T-helper 2 cell treated with Interferon-gamma antibody and Interleukin-4, amounts not matched to agents 5 μg/mL and 100 μg/mL, for 36 hours (primary cell): ENCODE data around the gene PRTG.
"Not testable (repeated sequence)": the region's sequence is repeated elsewhere in the genome, so short reads cannot be mapped to it uniquely, and the experiment has no call there.

Experiments
- DNase-seq: peaks from one replicate; pipeline ENCODE4 v3.0.0; 2021; ENCODE audit warnings: low spot score
- H3K27ac Mint-ChIP-seq: one replicate; pipeline ENCODE4 v1.8.0; 2021; ENCODE audit warnings: mild to moderate bottlenecking, mixed read lengths
- H3K27me3 Mint-ChIP-seq: one replicate; pipeline ENCODE4 v1.8.0; 2021; ENCODE audit warnings: low read depth, mixed read lengths
- H3K36me3 Mint-ChIP-seq: one replicate; pipeline ENCODE4 v1.8.0; 2021; ENCODE audit warnings: low read depth, mixed read lengths
- H3K4me1 Mint-ChIP-seq: one replicate; pipeline ENCODE4 v1.8.0; 2021; ENCODE audit warnings: low read depth, mixed read lengths
- H3K4me3 Mint-ChIP-seq: one replicate; pipeline ENCODE4 v1.8.0; 2022; ENCODE audit warnings: mild to moderate bottlenecking, moderate library complexity, mixed read lengths
- H3K9me3 Mint-ChIP-seq: one replicate; pipeline ENCODE4 v1.8.0; 2021; ENCODE audit warnings: mixed read lengths

PRTG gene, protein sequence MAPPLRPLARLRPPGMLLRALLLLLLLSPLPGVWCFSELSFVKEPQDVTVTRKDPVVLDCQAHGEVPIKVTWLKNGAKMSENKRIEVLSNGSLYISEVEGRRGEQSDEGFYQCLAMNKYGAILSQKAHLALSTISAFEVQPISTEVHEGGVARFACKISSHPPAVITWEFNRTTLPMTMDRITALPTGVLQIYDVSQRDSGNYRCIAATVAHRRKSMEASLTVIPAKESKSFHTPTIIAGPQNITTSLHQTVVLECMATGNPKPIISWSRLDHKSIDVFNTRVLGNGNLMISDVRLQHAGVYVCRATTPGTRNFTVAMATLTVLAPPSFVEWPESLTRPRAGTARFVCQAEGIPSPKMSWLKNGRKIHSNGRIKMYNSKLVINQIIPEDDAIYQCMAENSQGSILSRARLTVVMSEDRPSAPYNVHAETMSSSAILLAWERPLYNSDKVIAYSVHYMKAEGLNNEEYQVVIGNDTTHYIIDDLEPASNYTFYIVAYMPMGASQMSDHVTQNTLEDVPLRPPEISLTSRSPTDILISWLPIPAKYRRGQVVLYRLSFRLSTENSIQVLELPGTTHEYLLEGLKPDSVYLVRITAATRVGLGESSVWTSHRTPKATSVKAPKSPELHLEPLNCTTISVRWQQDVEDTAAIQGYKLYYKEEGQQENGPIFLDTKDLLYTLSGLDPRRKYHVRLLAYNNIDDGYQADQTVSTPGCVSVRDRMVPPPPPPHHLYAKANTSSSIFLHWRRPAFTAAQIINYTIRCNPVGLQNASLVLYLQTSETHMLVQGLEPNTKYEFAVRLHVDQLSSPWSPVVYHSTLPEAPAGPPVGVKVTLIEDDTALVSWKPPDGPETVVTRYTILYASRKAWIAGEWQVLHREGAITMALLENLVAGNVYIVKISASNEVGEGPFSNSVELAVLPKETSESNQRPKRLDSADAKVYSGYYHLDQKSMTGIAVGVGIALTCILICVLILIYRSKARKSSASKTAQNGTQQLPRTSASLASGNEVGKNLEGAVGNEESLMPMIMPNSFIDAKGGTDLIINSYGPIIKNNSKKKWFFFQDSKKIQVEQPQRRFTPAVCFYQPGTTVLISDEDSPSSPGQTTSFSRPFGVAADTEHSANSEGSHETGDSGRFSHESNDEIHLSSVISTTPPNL

DNA sequence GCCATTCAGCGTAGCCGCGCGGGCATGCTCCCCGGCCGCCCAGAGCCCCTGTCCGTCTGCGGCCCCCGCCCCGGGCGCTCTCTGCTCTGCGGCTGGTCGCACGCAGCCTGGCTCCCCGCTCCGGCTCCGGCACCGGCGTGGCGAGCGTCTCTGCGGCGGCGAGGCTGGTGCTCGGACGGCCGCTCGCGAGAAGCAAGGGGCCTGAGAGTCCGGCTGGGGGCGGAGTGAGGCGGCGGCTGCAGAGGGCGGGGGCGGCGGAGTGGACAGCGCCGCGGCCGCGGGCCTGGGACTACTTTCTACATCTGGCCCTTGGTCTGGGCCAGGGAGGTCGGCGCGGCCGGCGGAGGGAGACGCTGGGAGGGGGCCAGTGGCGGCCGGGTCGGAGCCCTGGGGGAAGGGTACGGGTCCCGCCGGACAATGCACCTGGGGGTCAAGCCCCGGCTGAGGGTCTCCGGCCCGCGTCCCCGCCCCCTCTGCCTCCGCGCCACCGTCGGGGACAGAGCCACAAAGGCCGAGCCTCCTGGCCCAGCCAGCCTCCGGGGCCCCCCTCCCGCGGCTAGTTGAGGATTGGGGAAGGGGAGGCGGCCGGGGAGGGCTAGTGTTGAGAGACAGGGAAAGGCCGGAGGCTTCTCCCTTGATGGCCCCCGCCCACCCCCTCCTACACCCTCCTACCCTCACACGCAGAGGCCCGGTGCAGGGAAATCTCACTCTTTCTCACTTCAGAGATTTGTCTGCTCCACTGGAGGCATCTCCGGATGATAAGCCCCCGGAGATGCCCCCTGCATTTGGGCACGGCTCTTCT is at the start of gene PRTG:
PRTG (minus strand) TSS at position 226 of the 802 bp plus-strand sequence; CDS start at position 5, 221 bp downstream.
- Mint-ChIP-seq H3K4me3 (peak within 1 kb of the TSS; percentile 71), H3K36me3 (no peaks in the 10 kb centered on the region), H3K9me3 (no peaks in the 10 kb centered on the region), H3K4me1 (no peaks in the 10 kb centered on the region), H3K27me3 (peaks cover 37% of the 10 kb centered on the region), H3K27ac (no peak within 1 kb of the TSS)
- no peak for DNase-seq

DNA sequence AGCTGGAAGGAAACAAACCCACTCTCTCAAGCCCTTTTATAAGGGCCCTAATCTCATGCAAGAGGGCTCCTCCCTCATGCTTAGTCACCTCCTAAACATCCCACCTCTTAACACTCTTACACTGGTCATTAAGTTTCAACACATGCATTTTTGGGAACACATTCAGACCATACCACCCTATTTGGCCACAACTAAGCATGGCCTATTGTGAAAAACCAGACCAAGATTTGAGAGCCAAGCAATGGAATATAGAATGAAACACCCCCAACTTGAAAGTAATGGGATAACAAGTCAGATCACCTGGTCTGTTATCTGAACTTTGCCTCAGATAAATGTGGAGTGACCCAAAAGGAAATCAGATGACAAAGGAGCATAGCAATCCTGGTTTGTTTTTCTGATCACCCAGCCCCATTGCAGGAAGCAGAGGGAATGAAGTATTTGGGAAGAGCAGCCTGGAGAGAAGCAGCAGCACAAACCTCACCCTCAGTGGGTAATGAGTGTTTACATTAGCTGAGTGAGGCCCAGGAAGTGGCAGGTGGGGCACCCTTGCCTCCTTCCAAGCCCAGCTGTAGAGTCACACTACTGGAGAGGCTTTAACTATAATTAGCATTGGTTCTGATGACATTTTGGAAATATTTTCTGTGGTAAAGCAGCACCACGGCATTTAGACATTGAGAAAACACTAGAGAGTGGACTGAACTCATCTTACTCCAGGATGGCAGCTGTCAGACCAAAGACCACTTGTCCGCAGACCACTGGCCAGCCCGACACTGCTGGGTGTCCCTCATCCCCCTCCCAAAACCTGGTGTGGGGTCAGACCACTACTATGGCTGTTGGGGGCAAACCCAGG is 48.8 kb upstream of the PRTG start:
- no peaks in the 10 kb centered on the region for H3K36me3 Mint-ChIP-seq
- no peaks in the 10 kb centered on the region for H3K27me3 Mint-ChIP-seq
- H3K27ac Mint-ChIP-seq = no peak overlapping the region
- peaks cover 2% of the 10 kb centered on the region for H3K4me1 Mint-ChIP-seq
- no peak overlapping the region for H3K4me3 Mint-ChIP-seq
- H3K9me3 Mint-ChIP-seq = peaks cover 14% of the 10 kb centered on the region
- DNase-seq = no peak

DNA sequence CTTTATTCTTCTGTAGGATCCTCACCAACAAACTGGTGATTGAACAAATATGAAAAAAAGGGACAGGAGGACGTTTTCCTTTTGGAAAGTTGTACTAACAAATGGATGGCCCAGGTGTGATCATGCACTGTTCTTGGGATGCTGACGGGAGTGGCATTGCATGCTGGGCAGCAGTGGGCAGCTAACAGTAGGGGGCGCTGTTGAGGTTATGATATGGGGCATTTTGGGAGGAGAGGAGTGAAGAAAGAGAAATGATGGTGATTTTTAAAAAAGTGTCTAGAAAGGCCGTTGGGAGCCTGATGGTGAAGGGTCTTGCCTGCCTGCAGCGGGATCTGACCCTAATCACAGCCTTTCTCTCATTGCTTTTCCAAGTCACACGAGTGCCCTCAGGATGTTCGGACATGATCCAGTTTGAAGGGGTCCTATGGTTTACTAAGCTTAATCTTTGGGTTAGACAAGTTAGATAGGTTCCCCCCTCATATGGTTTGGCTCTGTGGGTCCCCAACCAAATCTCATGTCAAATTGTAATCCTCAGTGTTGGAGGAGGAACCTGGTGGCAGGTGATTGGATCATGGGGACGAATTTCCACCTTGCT is 46.2 kb upstream of the PRTG start:
- H3K4me3 Mint-ChIP-seq = no peak overlapping the region
- no peaks in the 10 kb centered on the region for H3K36me3 Mint-ChIP-seq
- H3K9me3 Mint-ChIP-seq = peaks cover 10% of the 10 kb centered on the region
- peaks cover 2% of the 10 kb centered on the region for H3K4me1 Mint-ChIP-seq
- no peak overlapping the region for H3K27ac Mint-ChIP-seq
- no peaks in the 10 kb centered on the region for H3K27me3 Mint-ChIP-seq
- peak; percentile 24 for DNase-seq

DNA sequence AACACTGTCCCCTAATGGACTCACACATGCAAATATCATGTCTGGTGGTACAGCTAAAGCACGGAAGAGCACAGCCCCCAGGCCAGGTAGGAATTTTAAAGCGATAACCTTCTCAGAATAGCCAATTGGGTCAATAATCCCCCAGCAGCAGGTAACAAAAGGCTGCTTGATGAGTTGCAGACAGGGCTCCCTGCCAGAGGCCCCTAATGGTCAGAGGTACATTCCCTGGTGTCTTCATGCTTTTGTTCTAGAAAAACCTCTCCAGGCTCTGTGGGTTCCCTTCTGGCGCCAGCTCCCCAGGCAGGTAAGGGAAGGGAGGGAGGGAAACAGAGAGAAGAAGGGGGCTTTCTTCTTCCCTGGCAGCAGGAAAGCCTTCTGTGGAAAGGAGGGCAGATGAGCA is 43.4 kb upstream of the PRTG start:
- Mint-ChIP-seq H3K36me3 (no peaks in the 10 kb centered on the region), H3K27ac (no peak overlapping the region), H3K4me1 (no peaks in the 10 kb centered on the region), H3K27me3 (no peaks in the 10 kb centered on the region), H3K9me3 (no peaks in the 10 kb centered on the region), H3K4me3 (no peak overlapping the region)
- no peak for DNase-seq

DNA sequence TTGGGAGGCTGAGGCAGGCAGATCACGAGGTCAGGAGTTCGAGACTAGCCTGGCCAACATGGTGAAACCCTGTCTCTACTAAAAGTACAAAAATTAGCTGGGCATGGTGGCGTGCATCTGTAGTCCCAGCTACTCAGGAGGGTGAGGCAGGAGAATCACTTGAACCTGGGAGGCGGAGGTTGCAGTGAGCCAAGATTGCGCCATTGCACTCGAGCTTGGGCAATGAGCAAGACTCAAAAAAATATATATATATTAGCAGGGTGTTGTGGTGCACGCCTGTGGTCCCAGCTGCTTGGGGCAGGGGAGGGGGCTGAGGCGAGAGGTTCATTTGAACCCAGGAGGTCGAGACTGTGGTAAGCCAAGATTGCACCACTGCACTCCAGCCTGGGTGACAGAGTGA is 42.6 kb upstream of the PRTG start:
- DNase-seq, H3K4me1 Mint-ChIP-seq, H3K9me3 Mint-ChIP-seq, H3K27me3 Mint-ChIP-seq, H3K27ac Mint-ChIP-seq, H3K36me3 Mint-ChIP-seq, H3K4me3 Mint-ChIP-seq: not testable (repeated sequence)

DNA sequence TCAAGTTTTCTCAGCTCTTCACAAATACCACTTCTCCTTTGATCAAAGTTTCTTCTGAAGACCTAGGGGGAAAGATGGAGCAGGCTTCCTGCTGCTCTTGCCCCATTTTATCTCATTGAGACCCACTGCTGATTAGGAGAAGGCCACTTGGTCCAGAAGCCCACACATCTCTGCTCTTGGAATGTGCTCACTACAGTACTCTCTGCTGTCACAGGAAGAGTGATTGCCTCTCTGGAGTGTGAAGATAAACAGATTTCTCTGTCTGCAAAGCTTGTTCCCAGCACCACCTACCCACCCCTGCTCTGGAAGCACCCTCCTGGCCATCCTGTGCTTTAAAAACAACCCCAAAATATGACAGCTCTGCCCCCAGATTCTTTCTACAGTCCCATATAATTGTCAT is 41.3 kb upstream of the PRTG start:
- H3K36me3 Mint-ChIP-seq = no peaks in the 10 kb centered on the region
- DNase-seq = no peak
- no peaks in the 10 kb centered on the region for H3K4me1 Mint-ChIP-seq
- no peak overlapping the region for H3K27ac Mint-ChIP-seq
- peaks cover 4% of the 10 kb centered on the region for H3K27me3 Mint-ChIP-seq
- H3K4me3 Mint-ChIP-seq = no peak overlapping the region
- no peaks in the 10 kb centered on the region for H3K9me3 Mint-ChIP-seq

DNA sequence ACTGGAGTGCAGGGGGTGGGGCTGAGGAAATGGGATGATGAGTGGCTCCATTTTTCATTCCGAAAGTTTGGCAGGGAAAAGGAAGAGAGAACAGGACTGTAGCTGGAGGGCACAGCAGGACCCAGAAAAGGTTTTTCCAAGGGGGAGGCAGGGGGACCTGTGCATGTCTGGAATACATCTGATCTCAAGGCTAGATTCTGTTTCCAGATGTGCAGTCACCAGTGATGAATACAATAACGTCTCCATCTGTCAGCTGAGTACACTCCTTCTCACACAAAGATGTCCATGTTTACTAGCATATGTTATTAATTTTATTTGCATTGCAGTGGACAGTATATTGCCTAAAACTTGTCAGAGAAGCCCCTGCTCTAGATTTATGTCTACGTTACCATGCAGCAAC is 39.9 kb upstream of the PRTG start:
- Mint-ChIP-seq H3K27ac (no peak overlapping the region), H3K4me3 (no peak overlapping the region), H3K9me3 (no peaks in the 10 kb centered on the region), H3K27me3 (peaks cover 7% of the 10 kb centered on the region), H3K4me1 (no peaks in the 10 kb centered on the region), H3K36me3 (no peaks in the 10 kb centered on the region)
- DNase-seq = no peak

DNA sequence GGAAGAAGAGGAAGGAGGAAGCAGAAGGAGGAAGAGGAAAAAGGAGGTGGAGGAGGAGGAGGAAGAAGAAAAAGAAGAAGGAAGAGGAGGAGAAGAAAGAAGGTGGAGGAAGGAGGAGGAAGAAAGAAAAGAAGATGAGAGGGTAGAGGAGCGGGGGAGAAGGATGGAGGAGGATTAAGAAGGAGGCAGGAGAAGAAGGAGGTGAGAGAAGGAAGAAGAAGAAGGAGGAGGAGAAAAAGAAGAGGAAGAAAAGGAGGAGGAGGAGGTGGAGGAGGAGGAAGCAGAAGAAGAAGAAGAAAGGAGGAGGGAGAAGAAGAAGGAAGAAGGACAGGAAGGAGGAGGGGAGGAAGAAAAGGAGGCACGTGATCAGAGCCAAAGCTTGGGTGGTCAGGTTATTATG is 37.3 kb upstream of the PRTG start:
- no peaks in the 10 kb centered on the region for H3K36me3 Mint-ChIP-seq
- H3K9me3 Mint-ChIP-seq = no peaks in the 10 kb centered on the region
- no peaks in the 10 kb centered on the region for H3K4me1 Mint-ChIP-seq
- H3K27ac Mint-ChIP-seq = no peak overlapping the region
- no peak overlapping the region for H3K4me3 Mint-ChIP-seq
- H3K27me3 Mint-ChIP-seq = peaks cover 12% of the 10 kb centered on the region
- DNase-seq = no peak

DNA sequence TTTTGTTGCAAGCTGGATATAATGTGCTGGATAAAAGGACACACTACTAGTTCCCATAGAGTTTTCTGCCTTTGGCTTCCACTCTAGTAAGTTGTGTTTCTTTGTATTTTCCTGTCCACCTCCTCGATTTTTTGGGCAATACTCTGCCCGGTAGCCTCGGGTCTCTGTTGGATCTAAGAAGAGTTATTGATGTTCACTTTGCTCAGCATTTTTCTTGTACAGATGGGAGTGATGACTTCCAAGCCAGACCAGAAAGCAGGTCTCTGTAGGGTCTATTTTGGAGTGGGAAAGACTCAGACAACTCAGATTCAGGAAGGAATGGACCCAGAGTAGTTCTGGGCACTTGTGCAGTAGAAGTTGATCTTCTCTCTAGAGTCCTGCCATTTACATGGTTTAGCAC is 36.0 kb upstream of the PRTG start:
- Mint-ChIP-seq H3K27me3 (peaks cover 12% of the 10 kb centered on the region), H3K4me3 (no peak overlapping the region), H3K9me3 (no peaks in the 10 kb centered on the region), H3K36me3 (no peaks in the 10 kb centered on the region), H3K4me1 (no peaks in the 10 kb centered on the region), H3K27ac (no peak overlapping the region)
- no peak for DNase-seq

DNA sequence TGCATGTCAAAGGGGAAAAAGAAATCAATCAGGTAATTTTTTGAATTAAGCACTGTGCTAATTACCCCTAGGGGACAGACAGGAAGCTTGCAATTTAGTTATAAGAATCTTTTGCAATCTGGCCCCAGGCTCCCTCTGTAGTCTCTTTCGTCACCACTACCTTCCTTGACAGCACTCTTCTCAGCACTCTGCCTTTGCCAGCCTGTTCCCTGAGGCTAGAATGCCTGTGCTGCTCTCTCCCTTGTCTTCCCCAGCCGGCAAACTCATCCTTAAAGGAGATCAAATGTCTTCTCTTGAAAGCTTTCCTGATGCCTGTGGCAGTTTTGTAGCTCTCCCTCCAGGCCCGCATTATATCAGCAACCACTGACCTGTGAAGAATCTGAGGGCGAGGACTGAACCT is 32.4 kb upstream of the PRTG start:
- H3K27me3 Mint-ChIP-seq = peaks cover 15% of the 10 kb centered on the region
- H3K4me1 Mint-ChIP-seq = no peaks in the 10 kb centered on the region
- no peaks in the 10 kb centered on the region for H3K9me3 Mint-ChIP-seq
- no peaks in the 10 kb centered on the region for H3K36me3 Mint-ChIP-seq
- no peak for DNase-seq
- H3K27ac Mint-ChIP-seq = no peak overlapping the region
- no peak overlapping the region for H3K4me3 Mint-ChIP-seq

DNA sequence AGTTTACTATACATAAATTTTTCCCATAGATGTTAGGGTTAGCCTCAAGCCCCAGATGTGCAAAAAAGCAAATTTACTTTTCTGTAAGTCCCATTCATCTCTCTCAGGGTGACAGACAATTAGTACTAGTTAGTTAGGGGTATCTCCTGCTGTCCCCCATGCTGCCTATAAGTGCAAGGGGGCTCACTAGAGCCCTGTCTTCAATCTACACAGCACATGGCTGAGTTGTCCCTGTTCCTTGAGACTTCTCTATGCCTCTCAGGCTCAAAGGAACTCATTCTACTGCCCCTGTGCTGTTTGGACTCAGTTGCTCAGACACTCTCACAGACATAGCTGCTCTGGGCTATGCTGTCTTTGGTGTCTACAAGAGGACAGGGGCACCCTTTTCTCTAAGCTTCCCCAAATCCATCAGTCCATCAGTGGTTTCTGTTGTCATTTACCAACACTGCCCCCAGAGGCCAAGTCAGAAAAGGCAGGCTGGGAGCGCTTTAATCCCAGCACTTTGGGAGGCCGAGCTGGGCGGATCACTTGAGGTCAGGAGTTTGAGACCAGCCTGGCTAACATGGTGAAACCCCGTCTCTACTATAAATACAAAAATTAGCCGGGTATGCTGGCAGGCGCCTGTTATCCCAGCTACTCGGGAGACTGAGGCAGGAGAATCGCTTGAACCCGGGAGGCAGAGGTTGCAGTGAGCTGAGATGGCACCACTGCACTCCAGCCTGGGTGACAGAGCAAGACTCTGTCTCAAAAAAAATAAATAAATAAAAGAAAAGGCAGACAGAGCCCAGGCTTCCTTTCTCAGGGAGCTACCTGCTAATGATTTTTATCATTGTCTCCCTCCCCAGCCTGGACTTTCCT is 31.4 kb upstream of the PRTG start:
- Mint-ChIP-seq H3K27ac (no peak overlapping the region), H3K27me3 (peaks cover 11% of the 10 kb centered on the region), H3K4me1 (no peaks in the 10 kb centered on the region), H3K9me3 (no peaks in the 10 kb centered on the region), H3K4me3 (no peak overlapping the region), H3K36me3 (no peaks in the 10 kb centered on the region)
- peak; percentile 24 for DNase-seq

DNA sequence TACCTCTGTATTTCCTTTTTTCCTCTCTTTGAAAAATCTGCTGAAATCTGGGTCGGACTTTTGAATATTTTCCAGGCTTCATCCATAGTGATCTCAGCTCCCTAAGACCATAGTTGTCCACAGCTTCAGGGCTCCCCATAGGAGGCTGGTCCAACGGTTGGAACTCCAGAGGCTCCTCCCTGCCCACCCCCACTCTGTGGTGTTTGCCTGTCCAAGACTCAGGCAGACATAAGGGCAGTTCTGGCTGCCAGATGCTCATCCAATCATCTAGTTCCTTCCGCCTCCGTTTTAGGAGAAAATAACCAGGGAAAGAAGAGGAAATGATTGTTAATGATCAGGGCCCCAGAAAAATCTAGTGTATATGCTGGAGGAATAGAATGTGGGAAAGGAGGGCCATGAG is 27.9 kb upstream of the PRTG start:
- no peak for DNase-seq
- no peak overlapping the region for H3K27ac Mint-ChIP-seq
- H3K27me3 Mint-ChIP-seq = peaks cover 6% of the 10 kb centered on the region
- peaks cover 6% of the 10 kb centered on the region for H3K4me1 Mint-ChIP-seq
- no peaks in the 10 kb centered on the region for H3K9me3 Mint-ChIP-seq
- no peaks in the 10 kb centered on the region for H3K36me3 Mint-ChIP-seq
- no peak overlapping the region for H3K4me3 Mint-ChIP-seq
